ENCODE results near the gene LCE1E. TPM values are rescaled to one million over a fixed set of nuclear protein-coding genes. Genes with fewer than 3 reads are reported as not detected.

Gene LCE1E
- total RNA-seq, 1 donor from 2014 or later = not detected

DNA sequence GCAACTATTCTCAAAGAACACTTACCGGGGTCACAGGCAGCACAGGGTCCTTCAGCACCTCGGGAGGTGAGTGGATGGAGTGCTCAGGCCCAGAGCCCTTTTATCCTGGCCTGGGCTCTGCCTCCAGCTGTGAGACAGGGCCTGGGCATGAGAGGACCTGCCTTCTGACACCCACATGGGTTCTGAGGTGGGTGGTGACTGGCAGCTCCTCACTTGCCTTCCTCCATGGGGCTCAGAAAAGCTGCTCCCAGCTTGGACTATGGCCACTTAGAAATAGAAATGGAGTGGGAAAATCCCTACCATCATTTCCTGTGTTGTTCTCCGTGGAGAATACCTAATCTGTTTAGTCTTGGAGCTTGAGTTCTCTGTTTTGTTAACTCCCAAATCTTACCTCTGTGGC, 20.5 kb downstream of the LCE1E start, which contains the start of gene LCE1C:
TSS of gene LCE1C (minus strand) at position 76 of the 400 bp plus-strand sequence. CDS start 1,173 bp downstream, outside the sequence.
- H3K36me3 Mint-ChIP-seq (ENCODE audit: low read depth) = no peaks in the 10 kb centered on the region
- H3K9me3 Mint-ChIP-seq = no peaks in the 10 kb centered on the region
- no peak for DNase-seq (ENCODE audit: low spot score)
- no peak within 1 kb of the TSS for H3K4me3 Mint-ChIP-seq (ENCODE audit: low read depth)
- H3K27me3 Mint-ChIP-seq (ENCODE audit: low read depth) = peaks cover 2% of the 10 kb centered on the region
- H3K4me1 Mint-ChIP-seq (ENCODE audit: low read depth) = no peaks in the 10 kb centered on the region
- no peak within 1 kb of the TSS for H3K27ac Mint-ChIP-seq
- intact Hi-C loops (cut with micrococcal nuclease) = no loop called here

DNA sequence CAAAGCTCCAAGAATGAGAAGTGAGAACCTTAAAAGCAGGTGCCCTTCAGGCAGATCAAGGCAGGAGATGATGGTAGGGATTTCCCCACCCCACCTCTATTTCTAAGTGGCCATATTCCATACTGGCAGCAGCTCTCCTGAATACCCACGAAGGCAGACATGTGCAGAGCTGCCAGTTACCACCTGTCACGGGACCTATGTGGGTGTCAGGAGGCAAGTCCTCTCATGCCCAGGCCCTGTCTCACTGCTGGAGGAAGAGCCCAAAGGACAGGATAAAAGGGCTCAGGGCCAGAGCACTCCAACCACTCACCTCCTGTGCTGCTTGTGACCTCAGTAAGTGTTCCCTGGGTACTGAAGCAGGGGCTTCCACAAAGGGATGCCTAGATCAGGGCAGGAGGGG, 25.0 kb downstream of the LCE1E start:
- no peak for DNase-seq (ENCODE audit: low spot score)
- intact Hi-C loops (cut with micrococcal nuclease) = no loop called here
- Mint-ChIP-seq H3K36me3 (ENCODE audit: low read depth) (no peaks in the 10 kb centered on the region), H3K4me1 (ENCODE audit: low read depth) (no peaks in the 10 kb centered on the region), H3K27me3 (ENCODE audit: low read depth) (no peaks in the 10 kb centered on the region), H3K27ac (no peak overlapping the region), H3K4me3 (ENCODE audit: low read depth) (no peak overlapping the region), H3K9me3 (no peaks in the 10 kb centered on the region)

DNA sequence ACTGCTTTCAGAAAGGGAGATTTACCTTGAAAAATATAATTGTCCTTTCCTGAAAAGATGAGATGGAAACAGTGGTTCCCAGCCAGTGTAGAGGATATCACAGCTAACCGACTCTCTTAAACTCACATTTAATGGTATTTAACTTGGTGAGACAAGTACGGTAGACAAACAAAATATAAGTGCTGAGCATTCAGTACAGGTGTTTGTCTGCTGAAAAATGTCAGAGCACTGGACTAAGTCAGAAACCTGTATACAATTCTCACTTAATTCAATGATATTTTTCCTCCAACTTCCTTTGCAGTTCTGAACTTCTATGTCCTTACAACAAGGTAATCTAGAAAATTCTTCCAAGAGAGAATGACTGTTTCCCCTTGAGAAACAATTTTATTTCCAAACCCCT, 25.6 kb downstream of the LCE1E start, which contains the start of gene LCE1B:
TSS of gene LCE1B (plus strand) at position 301 of the 400 bp plus-strand sequence. CDS start 476 bp downstream, outside the sequence.
- H3K27me3 Mint-ChIP-seq (ENCODE audit: low read depth) = no peaks in the 10 kb centered on the region
- no peaks in the 10 kb centered on the region for H3K4me1 Mint-ChIP-seq (ENCODE audit: low read depth)
- DNase-seq (ENCODE audit: low spot score) = no peak
- H3K9me3 Mint-ChIP-seq = no peaks in the 10 kb centered on the region
- no peak within 1 kb of the TSS for H3K4me3 Mint-ChIP-seq (ENCODE audit: low read depth)
- intact Hi-C loops (cut with micrococcal nuclease) = no loop called here
- no peak within 1 kb of the TSS for H3K27ac Mint-ChIP-seq
- no peaks in the 10 kb centered on the region for H3K36me3 Mint-ChIP-seq (ENCODE audit: low read depth)

DNA sequence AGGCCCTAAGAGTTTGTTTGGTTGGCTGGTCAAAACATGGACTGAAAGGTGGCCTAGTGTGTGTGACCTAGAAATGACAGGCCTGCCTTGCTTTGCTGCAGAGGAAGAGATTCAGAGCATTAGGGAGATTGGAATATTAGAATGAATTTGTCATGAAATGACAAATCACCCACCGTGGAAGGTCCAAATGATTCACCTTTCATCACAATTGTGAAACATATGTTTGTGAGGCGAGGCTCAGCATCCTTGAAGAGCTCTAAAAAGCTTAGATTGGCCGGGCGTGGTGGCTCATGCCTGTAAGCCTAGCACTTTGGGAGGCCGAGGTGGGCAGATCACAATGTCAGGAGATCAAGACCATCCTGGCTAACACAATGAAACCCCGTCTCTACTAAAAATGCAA, 31.3 kb downstream of the LCE1E start:
- Mint-ChIP-seq H3K27ac (no peak overlapping the region), H3K27me3 (ENCODE audit: low read depth) (peaks cover 3% of the 10 kb centered on the region), H3K9me3 (no peaks in the 10 kb centered on the region), H3K4me3 (ENCODE audit: low read depth) (no peak overlapping the region), H3K4me1 (ENCODE audit: low read depth) (no peaks in the 10 kb centered on the region), H3K36me3 (ENCODE audit: low read depth) (no peaks in the 10 kb centered on the region)
- DNase-seq (ENCODE audit: low spot score) = no peak
- intact Hi-C loops (cut with micrococcal nuclease) = no loop called here

DNA sequence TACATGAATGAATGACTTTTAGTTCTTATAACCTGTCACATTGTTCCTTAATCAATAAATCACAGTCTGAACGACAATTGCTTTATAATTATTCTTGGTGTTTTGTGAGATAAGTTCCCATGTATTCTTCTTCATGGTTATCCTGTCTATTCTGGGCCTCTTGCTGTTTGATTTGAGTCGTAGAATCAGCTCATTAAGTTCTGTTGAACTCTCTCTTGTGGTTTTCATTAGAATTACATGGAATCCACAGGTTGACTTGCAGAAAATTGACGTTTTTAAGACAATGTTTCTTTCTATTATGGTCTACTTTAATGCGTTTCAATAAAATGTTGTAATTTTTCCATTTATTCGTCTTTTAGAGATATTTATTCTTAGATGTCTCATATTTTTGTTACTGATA, 37.2 kb downstream of the LCE1E start:
- no peak for DNase-seq (ENCODE audit: low spot score)
- intact Hi-C loops (cut with micrococcal nuclease) = no loop called here
- H3K27me3 Mint-ChIP-seq (ENCODE audit: low read depth) = peaks cover 3% of the 10 kb centered on the region
- no peak overlapping the region for H3K27ac Mint-ChIP-seq
- H3K9me3 Mint-ChIP-seq = no peaks in the 10 kb centered on the region
- H3K4me3 Mint-ChIP-seq (ENCODE audit: low read depth) = no peak overlapping the region
- H3K36me3 Mint-ChIP-seq (ENCODE audit: low read depth) = no peaks in the 10 kb centered on the region
- H3K4me1 Mint-ChIP-seq (ENCODE audit: low read depth) = no peaks in the 10 kb centered on the region

DNA sequence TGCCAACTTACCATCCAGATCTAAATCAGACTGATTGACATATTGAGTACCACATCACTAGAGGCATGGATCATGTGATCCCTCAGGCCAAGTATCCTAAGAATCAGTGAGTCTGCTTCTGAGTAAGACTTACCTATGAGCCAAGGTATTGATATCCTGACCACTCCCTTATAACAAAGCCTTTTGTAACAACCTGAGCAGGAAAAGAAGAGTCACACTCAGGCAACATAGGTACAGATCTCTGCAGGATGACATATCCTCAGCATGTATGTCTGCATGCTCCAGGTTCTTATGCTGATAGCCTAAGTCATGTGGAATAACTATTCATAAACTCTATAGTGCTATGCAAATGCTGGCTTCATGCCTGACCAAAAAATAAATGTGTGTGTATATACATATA, 38.9 kb downstream of the LCE1E start:
- intact Hi-C loops (cut with micrococcal nuclease) = no loop called here
- Mint-ChIP-seq H3K36me3 (ENCODE audit: low read depth) (no peaks in the 10 kb centered on the region), H3K27ac (no peak overlapping the region), H3K27me3 (ENCODE audit: low read depth) (no peaks in the 10 kb centered on the region), H3K4me1 (ENCODE audit: low read depth) (no peaks in the 10 kb centered on the region), H3K9me3 (no peaks in the 10 kb centered on the region), H3K4me3 (ENCODE audit: low read depth) (no peak overlapping the region)
- no peak for DNase-seq (ENCODE audit: low spot score)

DNA sequence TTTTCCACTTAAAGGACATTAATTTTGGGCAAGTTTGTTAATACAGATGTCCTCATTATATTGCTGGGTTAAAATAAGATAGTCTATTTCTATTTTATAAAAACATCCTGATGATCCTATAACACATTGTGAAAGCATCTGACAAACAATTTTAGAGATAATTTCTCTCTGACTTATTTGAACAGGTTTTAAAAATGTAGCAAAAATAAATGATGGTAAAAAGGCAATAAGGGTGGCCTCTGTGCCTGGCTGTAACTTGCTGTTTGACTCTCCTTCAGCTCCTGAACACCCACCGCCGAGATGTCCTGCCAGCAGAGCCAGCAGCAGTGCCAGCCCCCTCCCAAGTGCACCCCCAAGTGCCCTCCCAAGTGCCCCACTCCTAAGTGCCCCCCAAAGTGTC, 41.1 kb downstream of the LCE1E start, which contains the start of gene LCE1A:
TSS of gene LCE1A (plus strand) at position 301 of the 400 bp plus-strand sequence. CDS start at position 301, 0 bp downstream.
- Mint-ChIP-seq H3K4me3 (ENCODE audit: low read depth) (no peak within 1 kb of the TSS), H3K36me3 (ENCODE audit: low read depth) (no peaks in the 10 kb centered on the region), H3K27me3 (ENCODE audit: low read depth) (no peaks in the 10 kb centered on the region), H3K9me3 (no peaks in the 10 kb centered on the region), H3K27ac (no peak within 1 kb of the TSS), H3K4me1 (ENCODE audit: low read depth) (no peaks in the 10 kb centered on the region)
- intact Hi-C loops (cut with micrococcal nuclease) = no loop called here
- DNase-seq (ENCODE audit: low spot score) = no peak

DNA sequence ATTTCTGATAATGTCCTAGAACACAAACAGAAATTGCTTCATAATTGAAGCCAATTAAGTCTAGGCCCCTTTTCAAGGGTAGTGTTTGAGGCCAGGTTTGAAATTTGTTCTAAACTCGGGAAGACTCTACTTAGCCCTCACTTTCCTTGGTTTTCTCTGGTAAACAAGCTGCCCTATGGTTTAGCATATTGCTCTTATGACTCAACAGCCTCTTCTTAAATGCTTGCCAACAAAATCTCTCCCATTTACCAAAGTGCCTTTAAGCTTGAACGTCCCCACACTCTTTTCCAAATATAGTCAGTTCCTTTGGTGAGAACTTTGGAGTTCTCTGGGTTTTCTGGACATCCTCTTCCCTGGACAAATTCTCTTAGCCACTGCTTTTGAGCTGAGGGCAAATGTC, 50.8 kb downstream of the LCE1E start:
- no peak overlapping the region for H3K27ac Mint-ChIP-seq
- intact Hi-C loops (cut with micrococcal nuclease) = no loop called here
- H3K4me3 Mint-ChIP-seq (ENCODE audit: low read depth) = no peak overlapping the region
- H3K36me3 Mint-ChIP-seq (ENCODE audit: low read depth) = no peaks in the 10 kb centered on the region
- no peak for DNase-seq (ENCODE audit: low spot score)
- H3K4me1 Mint-ChIP-seq (ENCODE audit: low read depth) = no peaks in the 10 kb centered on the region
- no peaks in the 10 kb centered on the region for H3K27me3 Mint-ChIP-seq (ENCODE audit: low read depth)
- H3K9me3 Mint-ChIP-seq = no peaks in the 10 kb centered on the region

Other genes starting within 250 kb of the LCE1E start
- gene LCE3E, start 219.5 kb upstream of the LCE1E start, total RNA-seq = not detected in 2 replicates
- gene LCE3D, start 205.7 kb upstream of the LCE1E start, total RNA-seq = not detected in 2 replicates
- gene LCE3C, start 186.0 kb upstream of the LCE1E start, total RNA-seq = not detected in 2 replicates
- not detected in 2 replicates for gene LCE3B, start 172.4 kb upstream of the LCE1E start, total RNA-seq
- not detected in 2 replicates for gene LCE3A, start 163.2 kb upstream of the LCE1E start, total RNA-seq
- not detected in 2 replicates for gene LCE2D, start 122.9 kb upstream of the LCE1E start, total RNA-seq
- gene LCE2C, start 111.0 kb upstream of the LCE1E start, total RNA-seq = not detected in 2 replicates
- not detected in 2 replicates for gene LCE2B, start 100.1 kb upstream of the LCE1E start, total RNA-seq
- gene LCE2A, start 87.9 kb upstream of the LCE1E start, total RNA-seq = not detected in 2 replicates
- gene LCE4A, start 78.1 kb upstream of the LCE1E start, total RNA-seq = not detected in 2 replicates
- gene KPRP, start 28.2 kb upstream of the LCE1E start, total RNA-seq = not detected in 2 replicates
- not detected in 2 replicates for gene LCE1F, start 11.1 kb upstream of the LCE1E start, total RNA-seq
- not detected in 2 replicates for gene LCE1D, start 10.5 kb downstream of the LCE1E start, total RNA-seq
- gene LCE1C, start 20.4 kb downstream of the LCE1E start, total RNA-seq = not detected in 2 replicates
- gene LCE1B, start 25.7 kb downstream of the LCE1E start, total RNA-seq = not detected in 2 replicates
- gene LCE1A, start 41.2 kb downstream of the LCE1E start, total RNA-seq = not detected in 2 replicates
- gene LCE6A, start 56.6 kb downstream of the LCE1E start, total RNA-seq = not detected in 2 replicates
- not detected in 2 replicates for gene LCE7A, start 73.7 kb downstream of the LCE1E start, total RNA-seq
- gene SMCP, start 92.1 kb downstream of the LCE1E start, total RNA-seq = not detected in 2 replicates
- gene IVL, start 122.3 kb downstream of the LCE1E start, total RNA-seq = not detected in 2 replicates
- not detected in 2 replicates for gene SPRR5, start 160.9 kb downstream of the LCE1E start, total RNA-seq
- gene SPRR4, start 184.4 kb downstream of the LCE1E start, total RNA-seq = not detected in 2 replicates
- not detected in 2 replicates for gene SPRR1A, start 197.8 kb downstream of the LCE1E start, total RNA-seq
- not detected in 2 replicates for gene SPRR3, start 215.5 kb downstream of the LCE1E start, total RNA-seq
- not detected in 2 replicates for gene SPRR1B, start 244.9 kb downstream of the LCE1E start, total RNA-seq

Data from activated T-helper 2 cell treated with anti-CD3 and anti-CD28 coated beads, Interferon-gamma antibody, Interleukin-2, Interleukin-4, amounts not matched to agents 10 μg/mL and 5 μg/mL and 100 μg/mL, durations not matched to agents 14 hours and 24 hours and 36 hours (primary cell).